GM21717 (cell line): ENCODE measurements around the gene THAP3.

Source experiments
- ATAC-seq: cut with Tn5 transposase; IDR thresholded peaks from one replicate; pipeline ENCODE4 v1.9.1; 2021; ENCODE audit warnings: mild to moderate bottlenecking, moderate library complexity; ENCODE audit not compliant: unreplicated experiment

Gene THAP3

DNA sequence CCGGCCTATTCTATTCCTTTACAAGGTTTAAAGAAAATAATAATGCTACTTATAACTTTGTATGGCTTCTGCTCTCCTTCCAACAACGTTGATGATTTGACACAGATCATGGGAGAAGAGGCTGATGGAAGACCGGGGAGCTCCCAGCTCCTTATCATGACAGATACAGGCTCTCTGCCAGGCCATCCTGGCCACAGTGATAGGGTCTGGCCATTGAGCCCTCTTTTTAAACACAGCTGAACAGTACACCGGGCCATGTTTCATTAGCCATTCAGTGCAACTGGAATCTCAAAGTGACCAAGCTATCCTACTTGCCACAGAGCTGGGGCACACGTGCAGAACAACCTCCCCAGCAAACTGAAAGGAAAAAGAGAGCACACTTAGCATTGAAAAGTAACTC lies 42.0 kb downstream of the THAP3 start:
- ATAC-seq: no peak

DNA sequence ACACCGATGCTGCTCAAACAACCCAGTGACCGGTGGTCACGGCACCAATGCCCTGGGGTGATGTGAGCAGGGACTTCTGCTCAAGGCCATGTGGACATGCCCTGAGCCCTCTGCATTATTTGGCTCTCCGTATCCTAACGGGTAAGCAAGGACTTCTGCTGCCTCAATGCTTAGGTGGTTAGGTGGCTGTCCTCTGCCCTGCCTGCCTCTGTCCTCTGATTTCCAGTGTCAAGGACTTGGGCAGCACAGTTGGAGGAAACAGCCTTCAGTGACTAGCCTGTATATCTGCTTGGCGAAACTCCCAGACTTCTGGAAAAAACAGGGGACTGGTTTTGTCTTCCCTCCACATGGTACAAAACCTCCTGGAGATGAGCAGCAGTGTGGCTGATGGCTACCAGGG lies 42.5 kb downstream of the THAP3 start:
- ATAC-seq: no peak

- ATAC-seq: no peak
Measured at GRCh38 chr1:6668503-6668902, 43.8 kb downstream of the THAP3 start.

DNA sequence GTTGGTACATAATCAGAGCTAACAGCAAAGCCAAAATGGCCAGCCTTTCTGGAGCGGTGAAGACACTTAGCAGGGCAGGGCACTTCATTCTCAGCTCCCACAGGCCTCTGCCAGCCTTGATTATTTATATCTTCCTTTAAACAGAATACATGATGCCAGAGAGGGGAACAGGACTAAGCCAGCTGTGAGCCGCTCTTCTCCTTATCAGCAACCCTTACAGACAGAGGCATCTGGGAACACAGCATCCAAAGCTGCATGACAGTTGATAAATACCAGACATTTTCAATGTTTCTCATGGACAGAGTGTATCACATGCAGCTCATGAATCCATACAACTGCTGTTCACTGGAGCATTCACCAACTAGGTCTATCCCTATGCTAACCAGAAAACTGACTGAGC lies 47.9 kb downstream of the THAP3 start:
- ATAC-seq: no peak

- ATAC-seq: no peak
Measured at GRCh38 chr1:6673816-6674398, 49.2 kb downstream of the THAP3 start.

DNA sequence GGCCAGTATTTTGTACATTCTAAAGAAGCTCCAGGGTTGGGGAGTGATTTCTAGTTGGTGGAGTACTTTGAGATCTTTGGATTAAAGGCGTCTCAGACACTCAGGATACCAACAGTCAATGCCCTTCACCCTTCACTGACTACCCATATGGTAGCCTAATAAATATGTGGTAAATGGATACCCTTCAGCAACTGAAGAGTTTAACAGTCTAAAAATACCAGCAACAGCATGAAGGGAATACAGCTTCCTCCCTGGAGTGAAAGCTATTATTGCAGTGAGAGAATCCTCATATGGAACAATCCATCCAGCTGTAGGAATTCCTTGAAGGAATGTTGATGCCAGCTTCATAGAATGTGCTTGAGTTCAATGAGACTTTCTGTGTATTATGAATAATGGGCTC lies 50.1 kb downstream of the THAP3 start:
- no peak for ATAC-seq

- ATAC-seq: no peak
Measured at GRCh38 chr1:6675941-6676340, 51.3 kb downstream of the THAP3 start.
